ENCODE data around the gene FABP7. TPM values are rescaled to one million over a fixed set of nuclear protein-coding genes. Genes with fewer than 3 reads are reported as not detected.

Gene FABP7
- total RNA-seq, 1 donor from 2014 or later = not detected

- intact Hi-C loops (cut with DNase I) = no loop called here
- DNase-seq (ENCODE audit: low spot score) = no peak
Measured at GRCh38 chr6:122754191-122754731, 25.3 kb upstream of the FABP7 start.

- intact Hi-C loops (cut with DNase I) = no loop called here
- no peak for DNase-seq (ENCODE audit: low spot score)
Measured at GRCh38 chr6:122755901-122756300, 23.6 kb upstream of the FABP7 start.

- intact Hi-C loops (cut with DNase I) = no loop called here
- no peak for DNase-seq (ENCODE audit: low spot score)
Measured at GRCh38 chr6:122758927-122759334, 20.6 kb upstream of the FABP7 start.

GRCh38 chr6:122760330-122760729 is 19.2 kb upstream of the FABP7 start:
- DNase-seq (ENCODE audit: low spot score) = no peak
- intact Hi-C loops (cut with DNase I) = no loop called here

- no peak for DNase-seq (ENCODE audit: low spot score)
- intact Hi-C loops (cut with DNase I) = no loop called here
Measured at GRCh38 chr6:122766256-122766655, 13.3 kb upstream of the FABP7 start.

GRCh38 chr6:122770835-122771601 is 8.5 kb upstream of the FABP7 start:
- intact Hi-C loops (cut with DNase I) = no loop called here
- DNase-seq (ENCODE audit: low spot score) = no peak

- intact Hi-C loops (cut with DNase I) = no loop called here
- no peak for DNase-seq (ENCODE audit: low spot score)
Measured at GRCh38 chr6:122772724-122773415, 6.6 kb upstream of the FABP7 start.

- no peak for DNase-seq (ENCODE audit: low spot score)
- intact Hi-C loops (cut with DNase I) = no loop called here
Measured at GRCh38 chr6:122775975-122776374, 3.5 kb upstream of the FABP7 start.

GRCh38 chr6:122778302-122778701 is 1.2 kb upstream of the FABP7 start:
- intact Hi-C loops (cut with DNase I) = no loop called here
- DNase-seq (ENCODE audit: low spot score) = no peak

GRCh38 chr6:122778985-122779661 is 393 bp upstream of the FABP7 start:
- no peak for DNase-seq (ENCODE audit: low spot score)
- intact Hi-C loops (cut with DNase I) = no loop called here

GRCh38 chr6:122780114-122780513 is 598 bp downstream of the FABP7 start:
- DNase-seq (ENCODE audit: low spot score) = no peak
- intact Hi-C loops (cut with DNase I) = no loop called here

DNA sequence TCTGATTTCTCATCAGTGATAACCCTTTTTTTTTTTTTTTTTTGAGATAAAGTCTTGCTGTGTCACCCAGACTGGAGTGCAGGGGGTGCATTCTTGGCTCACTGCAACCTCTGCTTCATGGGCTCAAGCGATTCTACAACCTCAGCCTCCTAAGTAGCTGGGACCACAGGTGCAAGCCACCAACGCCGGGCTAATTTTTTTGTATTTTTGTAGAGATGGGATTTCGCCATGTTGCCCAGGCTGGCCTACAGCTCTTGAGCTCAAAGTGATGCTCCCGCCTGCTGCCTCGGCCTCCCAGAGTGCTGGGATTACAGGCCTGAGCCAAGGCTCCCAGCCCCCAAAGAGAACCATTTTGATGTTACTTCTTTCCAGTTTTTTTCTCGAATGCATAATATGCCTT is 2.2 kb downstream of the FABP7 start:
- intact Hi-C loops (cut with DNase I) = no loop called here
- no peak for DNase-seq (ENCODE audit: low spot score)

DNA sequence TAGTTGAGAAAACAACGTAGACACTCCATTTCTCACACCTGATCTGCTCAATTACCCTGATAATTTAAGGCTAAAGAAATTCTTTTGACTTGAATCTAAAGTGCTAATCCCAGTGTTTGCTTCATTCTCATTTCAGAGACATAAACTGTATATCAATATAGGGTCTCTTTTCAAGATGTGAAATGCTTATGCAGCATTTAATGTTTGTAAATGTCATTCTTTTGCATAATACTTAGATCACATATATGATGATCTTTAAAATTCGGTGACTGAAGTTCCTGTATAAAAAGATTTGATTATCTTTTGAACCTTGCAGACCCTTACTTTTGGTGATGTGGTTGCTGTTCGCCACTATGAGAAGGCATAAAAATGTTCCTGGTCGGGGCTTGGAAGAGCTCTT is 3.9 kb downstream of the FABP7 start:
- intact Hi-C loops (cut with DNase I) = no loop called here

GRCh38 chr6:122785891-122786290 is 6.4 kb downstream of the FABP7 start:
- DNase-seq (ENCODE audit: low spot score) = no peak
- intact Hi-C loops (cut with DNase I) = no loop called here

More for the DNA sequence above, 3.9 kb downstream of the FABP7 start:
- no peak for DNase-seq (ENCODE audit: low spot score)

GRCh38 chr6:122787721-122788120 is 8.2 kb downstream of the FABP7 start:
- no peak for DNase-seq (ENCODE audit: low spot score)
- intact Hi-C loops (cut with DNase I) = no loop called here

DNA sequence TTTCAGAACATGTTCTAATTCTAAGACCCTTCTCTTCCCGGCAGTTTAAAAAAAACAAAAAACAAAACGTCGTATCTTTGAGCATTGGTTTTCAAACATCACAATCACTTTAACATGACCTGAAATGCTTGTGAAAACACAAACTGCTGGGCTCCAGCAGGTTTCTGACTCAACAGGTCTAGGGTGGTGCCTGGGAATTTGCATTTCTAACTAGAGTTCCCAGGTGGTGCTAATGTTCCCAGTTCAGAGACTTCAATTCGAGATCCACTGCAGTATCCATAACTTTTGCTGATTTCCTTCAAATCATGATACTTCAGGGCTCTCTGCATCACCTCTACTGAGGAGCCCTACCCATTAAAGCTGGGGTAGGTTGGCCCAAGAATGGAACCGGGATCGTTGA is 8.7 kb downstream of the FABP7 start:
- intact Hi-C loops (cut with DNase I) = no loop called here
- DNase-seq (ENCODE audit: low spot score) = no peak

- intact Hi-C loops (cut with DNase I) = no loop called here
- no peak for DNase-seq (ENCODE audit: low spot score)
Measured at GRCh38 chr6:122788663-122789181, 9.2 kb downstream of the FABP7 start.

DNA sequence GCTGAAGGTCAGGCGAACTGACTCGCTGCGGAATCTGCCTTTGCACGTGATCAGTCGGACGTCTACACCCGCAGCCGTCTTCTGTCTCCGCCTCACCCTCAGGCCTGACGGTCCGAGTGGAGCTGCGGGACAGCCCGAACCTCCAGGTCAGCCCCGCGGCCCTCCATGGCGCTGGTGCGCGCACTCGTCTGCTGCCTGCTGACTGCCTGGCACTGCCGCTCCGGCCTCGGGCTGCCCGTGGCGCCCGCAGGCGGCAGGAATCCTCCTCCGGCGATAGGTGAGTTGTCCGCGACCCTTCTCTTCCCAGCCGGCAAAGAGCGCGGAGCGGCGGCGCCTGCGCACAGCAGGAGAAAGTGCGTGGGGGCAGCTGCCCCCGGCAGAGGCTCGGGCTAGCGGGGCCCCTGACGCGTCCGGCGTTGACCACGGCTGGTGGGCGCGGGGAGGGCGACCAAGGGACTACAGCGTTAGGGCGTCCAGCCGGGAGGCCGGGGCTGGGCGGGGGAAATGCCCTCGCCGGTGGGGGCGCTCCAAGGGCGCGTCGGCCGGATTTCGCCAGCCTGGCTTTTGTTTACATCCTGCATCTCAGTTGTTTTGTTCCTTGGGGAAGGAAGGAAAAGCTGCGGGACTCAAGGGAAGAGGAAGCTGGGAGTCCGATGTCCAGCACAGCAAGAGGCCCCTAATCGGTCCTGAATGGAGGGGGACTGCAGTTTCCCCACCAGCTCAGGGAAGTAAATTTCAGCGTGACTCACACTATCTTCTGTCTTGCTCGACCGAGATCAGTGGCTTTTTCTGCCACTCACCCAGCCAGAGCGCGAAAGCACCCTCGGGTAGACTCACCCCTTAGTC is 9.9 kb downstream of the FABP7 start, which contains the start of gene SMPDL3A:
SMPDL3A (plus strand) TSS at position 77 of the 846 bp plus-strand sequence; CDS start at position 166, 89 bp downstream.
- intact Hi-C loops (cut with DNase I) = no loop called here
- DNase-seq (ENCODE audit: low spot score) = peak; percentile 91

- intact Hi-C loops (cut with DNase I) = no loop called here
Measured at GRCh38 chr6:122790028-122790422, 10.5 kb downstream of the FABP7 start.

More at GRCh38 chr6:122790028-122790422, 10.5 kb downstream of the FABP7 start:
- no peak for DNase-seq (ENCODE audit: low spot score)

All from cardiac septum (tissue), 1 donor.